Right lobe of liver (tissue), 4 donors: Measurements from ENCODE around the gene KLHL26.

ENCODE experiments used
- POLR2A ChIP-seq: fragments of 450-650 bp; IDR thresholded peaks from one replicate; pipeline ENCODE4 v1.6.1; 2017; ENCODE audit warnings: antibody characterized with exemption, mild to moderate bottlenecking
- TF ChIP-seq, protein P1 (sequence below), 4 donors: fragments of 200-600 bp in 3 of 4; fragments of 450-650 bp in 1 of 4; IDR thresholded peaks; one replicate each; pipeline versions ENCODE4 v1.5.1 to v1.8.0; 2016 to 2022; ENCODE audit warnings: antibody characterized with exemption in 4 of 4, mild to moderate bottlenecking in 2 of 4
- donor health status: DM: no; HTN: no; CAD: no.
- donor health status: DM: no; HTN: no; CAD: no.
- donor health status: DM: no; HTN: yes; CAD: no.

DNA sequence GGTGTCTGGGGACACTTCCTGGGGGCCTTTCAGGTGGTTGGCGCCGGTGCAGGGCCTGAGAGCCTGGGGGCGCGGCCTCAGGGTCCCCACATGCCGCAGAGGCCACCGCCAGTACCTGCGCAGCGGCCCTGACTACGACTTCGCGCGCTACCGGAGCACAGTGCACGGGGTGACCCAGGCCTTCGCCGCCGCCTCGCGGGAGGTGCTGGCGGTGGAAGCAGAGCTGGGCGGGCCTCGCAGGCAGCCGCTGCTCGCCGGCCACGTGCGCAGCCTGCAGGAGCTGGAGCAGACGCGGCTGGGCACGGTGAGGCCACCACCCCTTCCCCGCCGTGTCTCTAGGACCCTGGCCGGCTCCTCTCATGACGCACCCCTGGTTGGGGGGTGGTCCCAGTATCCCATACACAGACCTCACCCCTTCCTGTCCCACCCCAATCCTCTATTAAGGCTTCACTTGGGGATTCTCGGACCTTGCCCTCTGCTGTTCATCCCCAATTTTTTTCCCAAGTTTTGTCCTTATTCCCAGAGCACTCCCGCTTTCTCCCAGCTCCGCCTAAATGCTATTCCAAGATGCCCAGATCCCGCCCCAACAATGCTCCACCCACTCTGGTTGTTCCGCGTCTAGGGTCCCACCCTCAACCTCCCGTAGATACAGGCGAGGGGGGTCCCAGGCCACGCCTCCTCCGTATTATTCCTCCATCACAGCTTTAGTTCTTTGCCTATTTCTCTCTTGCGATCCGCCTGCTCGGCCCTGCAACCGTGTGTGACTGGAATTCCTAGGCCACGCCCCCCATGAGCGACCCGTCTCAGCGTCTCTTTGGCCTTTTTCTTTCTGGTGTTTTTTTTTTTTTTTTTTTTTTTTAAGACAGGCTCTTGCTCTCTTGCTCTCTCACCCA, 47.2 kb upstream of the KLHL26 start:
- TF ChIP-seq, protein P1, sequence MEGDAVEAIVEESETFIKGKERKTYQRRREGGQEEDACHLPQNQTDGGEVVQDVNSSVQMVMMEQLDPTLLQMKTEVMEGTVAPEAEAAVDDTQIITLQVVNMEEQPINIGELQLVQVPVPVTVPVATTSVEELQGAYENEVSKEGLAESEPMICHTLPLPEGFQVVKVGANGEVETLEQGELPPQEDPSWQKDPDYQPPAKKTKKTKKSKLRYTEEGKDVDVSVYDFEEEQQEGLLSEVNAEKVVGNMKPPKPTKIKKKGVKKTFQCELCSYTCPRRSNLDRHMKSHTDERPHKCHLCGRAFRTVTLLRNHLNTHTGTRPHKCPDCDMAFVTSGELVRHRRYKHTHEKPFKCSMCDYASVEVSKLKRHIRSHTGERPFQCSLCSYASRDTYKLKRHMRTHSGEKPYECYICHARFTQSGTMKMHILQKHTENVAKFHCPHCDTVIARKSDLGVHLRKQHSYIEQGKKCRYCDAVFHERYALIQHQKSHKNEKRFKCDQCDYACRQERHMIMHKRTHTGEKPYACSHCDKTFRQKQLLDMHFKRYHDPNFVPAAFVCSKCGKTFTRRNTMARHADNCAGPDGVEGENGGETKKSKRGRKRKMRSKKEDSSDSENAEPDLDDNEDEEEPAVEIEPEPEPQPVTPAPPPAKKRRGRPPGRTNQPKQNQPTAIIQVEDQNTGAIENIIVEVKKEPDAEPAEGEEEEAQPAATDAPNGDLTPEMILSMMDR (IDR thresholded peaks at IDR 0.05) = peak; percentile 19 to 36 (median 32)
- TF ChIP-seq POLR2A = no peak
